Kidney (tissue), 14 donors: Measurements from ENCODE around the gene SLC39A3. TPM values are rescaled to one million over a fixed set of nuclear protein-coding genes. Genes with fewer than 3 reads are reported as not detected.
A peak's percentile ranks its signal among the peaks of the same experiment; 100 is the strongest.

ENCODE experiments used
- DNase-seq, 5 donors: peaks; one replicate each; pipeline ENCODE4 v3.0.0-alpha.2; 2013 to 2020
- FAIRE-seq: peaks from 2 replicates; lab custom pipeline; 2012; peaks lifted over from hg19 to GRCh38; lab: Jason Lieb, UNC
- H3K27ac ChIP-seq, 2 donors: one replicate each; pipeline ENCODE4 v1.7.0; 2013; ENCODE audit warnings: low read depth in 2 of 2, low read length in 2 of 2, inconsistent platforms in 1 of 2
- H3K27me3 ChIP-seq: one replicate; pipeline ENCODE4 v1.7.1; 2013; ENCODE audit warnings: low read length, inconsistent platforms; ENCODE audit not compliant: control insufficient read depth, insufficient read depth
- H3K36me3 ChIP-seq, 3 donors: one replicate each; pipeline versions ENCODE4 v1.7.0 to v1.7.1; 2013; ENCODE audit warnings: low read length in 3 of 3, control low read depth in 1 of 3, inconsistent platforms in 1 of 3; ENCODE audit not compliant: insufficient read depth in 3 of 3, control insufficient read depth in 2 of 3
- H3K4me1 ChIP-seq, 3 donors: one replicate each; pipeline versions ENCODE4 v1.7.0 to v1.7.1; 2013; ENCODE audit warnings: low read length in 3 of 3, inconsistent platforms in 1 of 3, low read depth in 1 of 3; ENCODE audit not compliant: control insufficient read depth in 2 of 3, insufficient read depth in 2 of 3
- H3K4me3 ChIP-seq, 3 donors: one replicate each; pipeline versions ENCODE4 v1.7.0 to v1.8.1; 2013; ENCODE audit warnings: low read length in 3 of 3, control low read depth in 1 of 3, inconsistent platforms in 1 of 3
- H3K9ac ChIP-seq, 3 donors: one replicate each; pipeline versions ENCODE4 v1.7.0 to v1.7.1; 2013; ENCODE audit warnings: low read length in 3 of 3, control low read depth in 1 of 3, inconsistent platforms in 1 of 3
- H3K9me3 ChIP-seq, 3 donors: one replicate each; pipeline versions ENCODE4 v1.7.0 to v1.7.1; 2013; ENCODE audit warnings: low read length in 3 of 3, control low read depth in 1 of 3, inconsistent platforms in 1 of 3; ENCODE audit not compliant: control insufficient read depth in 2 of 3, insufficient read depth in 1 of 3
- intact Hi-C: fragments of 100-400 bp; cut with DNase I; formaldehyde crosslinking; loops from one replicate; pipeline ENCODE4 v1.11.1; 2022
- polyA plus RNA-seq: library from polyadenylated mRNA; stranded (reverse); fragments of 350-450 nt; fragmentation: Illumina TruSeq; extraction: RNeasy Lipid Tissue Mini Kit (QIAGEN cat#74804); gene quantifications from one replicate; pipeline ENCODE4 v1.2.3, GENCODE V29; 2014; ENCODE audit warnings: low read depth, low replicate concordance; ENCODE audit not compliant: insufficient read depth
- total RNA-seq: library from RNA; stranded (reverse); fragmentation: NEBNext Ultra II Directional; extraction: Animal tissue kit (Norgen Biotek cat#: 25700); gene quantifications from one replicate; pipeline ENCODE4 v1.2.1, GENCODE V29; 2021
- TF ChIP-seq, protein P1 (sequence below): IDR thresholded peaks from 3 replicates; pipeline ENCODE4 v1.5.1; 2012; ENCODE audit warnings: mild to moderate bottlenecking, moderate library complexity, borderline replicate concordance; ENCODE audit not compliant: insufficient read depth; ENCODE audit errors: extremely low read depth
- donor health status: control.
- donor health status: control.
- donor health status: control.
- donor health status: control.
- donor health status: control.
- donor health status: DM: yes; HTN: yes; CAD: no.
- donor health status: Normal renal cell carcinoma (clear cell type).

Gene SLC39A3
- total and polyA plus RNA-seq, 2 donors from 2014 or later, result 31.1 to 38.0 TPM

DNA sequence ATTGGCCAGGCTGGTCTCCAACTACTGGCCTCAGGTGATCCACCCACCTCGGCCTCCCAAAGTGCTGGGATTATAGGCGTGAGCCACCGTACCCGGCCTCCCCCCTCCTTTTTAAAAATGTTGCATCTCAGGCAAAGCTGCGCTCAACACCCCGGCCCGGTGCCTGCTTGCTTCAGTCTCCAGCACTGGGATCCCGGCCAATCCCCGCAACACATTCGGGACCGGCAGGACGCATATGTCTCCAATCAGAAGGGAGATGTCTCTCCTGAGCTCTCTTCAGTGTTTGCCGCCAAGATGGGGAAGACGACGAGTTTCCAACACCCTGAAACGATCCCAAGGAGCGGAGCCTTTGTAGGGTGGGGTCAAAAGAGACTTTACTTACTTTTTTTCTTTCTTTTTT lies 53.5 kb downstream of the SLC39A3 start:
- DNase-seq (no peak), FAIRE-seq (no peak)
- intact Hi-C loops, result no loop called here
- H3K9ac ChIP-seq, result no peak overlapping the region
- H3K27ac ChIP-seq, result no peak overlapping the region
- no peaks in the 10 kb centered on the region for H3K36me3 ChIP-seq
- H3K27me3 ChIP-seq, result no peaks in the 10 kb centered on the region
- no peaks in the 10 kb centered on the region for H3K4me1 ChIP-seq
- TF ChIP-seq, protein P1, sequence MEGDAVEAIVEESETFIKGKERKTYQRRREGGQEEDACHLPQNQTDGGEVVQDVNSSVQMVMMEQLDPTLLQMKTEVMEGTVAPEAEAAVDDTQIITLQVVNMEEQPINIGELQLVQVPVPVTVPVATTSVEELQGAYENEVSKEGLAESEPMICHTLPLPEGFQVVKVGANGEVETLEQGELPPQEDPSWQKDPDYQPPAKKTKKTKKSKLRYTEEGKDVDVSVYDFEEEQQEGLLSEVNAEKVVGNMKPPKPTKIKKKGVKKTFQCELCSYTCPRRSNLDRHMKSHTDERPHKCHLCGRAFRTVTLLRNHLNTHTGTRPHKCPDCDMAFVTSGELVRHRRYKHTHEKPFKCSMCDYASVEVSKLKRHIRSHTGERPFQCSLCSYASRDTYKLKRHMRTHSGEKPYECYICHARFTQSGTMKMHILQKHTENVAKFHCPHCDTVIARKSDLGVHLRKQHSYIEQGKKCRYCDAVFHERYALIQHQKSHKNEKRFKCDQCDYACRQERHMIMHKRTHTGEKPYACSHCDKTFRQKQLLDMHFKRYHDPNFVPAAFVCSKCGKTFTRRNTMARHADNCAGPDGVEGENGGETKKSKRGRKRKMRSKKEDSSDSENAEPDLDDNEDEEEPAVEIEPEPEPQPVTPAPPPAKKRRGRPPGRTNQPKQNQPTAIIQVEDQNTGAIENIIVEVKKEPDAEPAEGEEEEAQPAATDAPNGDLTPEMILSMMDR, result no peak
- H3K9me3 ChIP-seq, result no peaks in the 10 kb centered on the region
- H3K4me3 ChIP-seq, result no peak overlapping the region

DNA sequence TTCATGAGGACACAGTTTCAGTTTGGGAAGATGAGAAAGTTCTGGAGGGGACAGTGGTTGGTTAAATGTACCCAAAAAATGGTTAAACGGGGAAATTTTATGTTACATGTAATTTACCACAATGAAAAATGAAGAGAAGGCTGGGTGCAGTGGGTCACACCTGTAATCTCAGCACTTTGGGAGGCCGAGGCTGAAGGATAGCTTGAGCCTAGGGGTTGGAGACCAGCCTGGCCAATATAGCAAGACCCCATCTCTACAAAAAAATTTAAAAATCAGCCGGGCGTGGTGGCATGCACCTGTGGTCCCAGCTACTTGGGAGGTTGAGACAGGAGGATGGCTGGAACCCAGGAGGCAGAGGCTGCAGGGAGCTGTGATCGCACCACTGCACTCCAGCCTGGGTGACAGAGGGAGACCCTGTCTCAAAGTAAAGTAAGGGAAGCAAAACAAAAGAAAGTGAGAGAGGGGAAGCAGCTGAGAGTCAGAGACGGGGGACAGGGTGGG lies 54.6 kb downstream of the SLC39A3 start:
- no peak overlapping the region for H3K4me3 ChIP-seq

DNA sequence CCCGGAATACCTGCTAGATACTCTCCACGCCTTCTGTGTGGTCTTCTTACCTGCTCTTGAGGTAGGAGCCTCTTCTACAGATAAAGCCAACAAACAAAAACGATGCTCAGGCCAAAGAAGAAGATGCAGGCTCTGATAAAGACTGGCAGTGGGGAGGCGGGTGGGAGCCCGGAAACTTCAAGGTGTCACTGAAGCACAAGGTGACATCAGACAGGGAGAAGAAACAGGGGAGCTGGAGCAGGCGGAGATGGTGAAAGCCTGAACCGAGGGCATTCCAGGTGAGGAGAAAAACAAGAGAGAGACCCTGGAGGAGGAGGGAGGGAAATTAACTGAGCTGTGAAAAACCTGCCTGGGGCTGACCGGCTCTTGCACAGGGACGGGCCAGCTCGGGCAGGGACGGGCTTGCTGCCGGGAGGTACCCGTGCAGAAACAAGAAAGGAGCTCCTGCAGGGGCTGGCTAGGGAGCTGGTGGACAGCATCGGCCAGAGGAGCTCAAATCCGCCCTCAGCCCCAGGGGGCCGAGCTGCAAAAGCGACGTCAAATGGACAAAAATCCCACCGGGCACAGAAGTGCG lies 56.3 kb downstream of the SLC39A3 start:
- H3K36me3 ChIP-seq, result no peaks in the 10 kb centered on the region
- no peak overlapping the region for H3K4me3 ChIP-seq
- no peaks in the 10 kb centered on the region for H3K27me3 ChIP-seq
- TF ChIP-seq, protein P1, result no peak
- DNase-seq (peak in 4 of 5 donors; percentile 44 to 64 (median 60)), FAIRE-seq (no peak)
- H3K9ac ChIP-seq, result no peak overlapping the region
- no peaks in the 10 kb centered on the region for H3K4me1 ChIP-seq
- no peaks in the 10 kb centered on the region for H3K9me3 ChIP-seq
- intact Hi-C loops, result no loop called here
- H3K27ac ChIP-seq, result no peak overlapping the region

More for the DNA sequence above, 54.6 kb downstream of the SLC39A3 start:
- no peaks in the 10 kb centered on the region for H3K27me3 ChIP-seq
- no peak overlapping the region for H3K27ac ChIP-seq
- H3K9me3 ChIP-seq, result no peaks in the 10 kb centered on the region
- no peaks in the 10 kb centered on the region for H3K36me3 ChIP-seq
- TF ChIP-seq, protein P1, result no peak
- intact Hi-C loops, result no loop called here
- DNase-seq (no peak), FAIRE-seq (no peak)
- no peaks in the 10 kb centered on the region for H3K4me1 ChIP-seq
- H3K9ac ChIP-seq, result no peak overlapping the region

Other genes with a start within 250 kb of the SLC39A3 start
- 9.9 TPM for gene GNG7, start 37.3 kb downstream of the SLC39A3 start, total RNA-seq
- 13.4 TPM for gene GNG7, start 37.3 kb downstream of the SLC39A3 start, polyA plus RNA-seq
- 2.3 TPM for gene DIRAS1, start 18.6 kb downstream of the SLC39A3 start, total RNA-seq
- 7.6 TPM for gene DIRAS1, start 18.6 kb downstream of the SLC39A3 start, polyA plus RNA-seq
- 50.4 TPM for gene SGTA, start 43.3 kb upstream of the SLC39A3 start, total RNA-seq
- 66.2 TPM for gene SGTA, start 43.3 kb upstream of the SLC39A3 start, polyA plus RNA-seq
- gene THOP1, start 45.5 kb upstream of the SLC39A3 start, total RNA-seq, result 42.9 TPM
- 36.8 TPM for gene THOP1, start 45.5 kb upstream of the SLC39A3 start, polyA plus RNA-seq
- 6.9 TPM for gene ZNF554, start 79.9 kb upstream of the SLC39A3 start, total RNA-seq
- 3.6 TPM for gene ZNF554, start 79.9 kb upstream of the SLC39A3 start, polyA plus RNA-seq
- gene ZNF555, start 101.5 kb upstream of the SLC39A3 start, total RNA-seq, result 9.8 TPM
- 3.9 TPM for gene ZNF555, start 101.5 kb upstream of the SLC39A3 start, polyA plus RNA-seq
- gene ZNF556, start 127.3 kb upstream of the SLC39A3 start, total RNA-seq, result 0.76 TPM
- 0.56 TPM for gene ZNF556, start 127.3 kb upstream of the SLC39A3 start, polyA plus RNA-seq
- gene ZNF57, start 160.9 kb upstream of the SLC39A3 start, total RNA-seq, result 6.1 TPM
- 6.2 TPM for gene ZNF57, start 160.9 kb upstream of the SLC39A3 start, polyA plus RNA-seq
- gene ZNF77, start 205.0 kb upstream of the SLC39A3 start, total RNA-seq, result 5.1 TPM
- 2.4 TPM for gene ZNF77, start 205.0 kb upstream of the SLC39A3 start, polyA plus RNA-seq
- 3.7 TPM for gene TLE6, start 237.5 kb upstream of the SLC39A3 start, total RNA-seq
- gene TLE6, start 237.5 kb upstream of the SLC39A3 start, polyA plus RNA-seq, result 5.2 TPM